Mesendoderm (in vitro differentiated cells): ENCODE results near the gene PAQR8.

ENCODE experiments used
- DNase-seq: peaks from one replicate; pipeline ENCODE4 v3.0.0; 2013
- H2AK5ac ChIP-seq: 2 replicates; pipeline ENCODE4 v1.6.1; 2013; ENCODE audit warnings: low read length, inconsistent platforms
- H2BK120ac ChIP-seq: 2 replicates; pipeline ENCODE4 v1.6.1; 2013; ENCODE audit warnings: low read depth, mild to moderate bottlenecking, low read length, moderate library complexity, mixed read lengths
- H2BK15ac ChIP-seq: replicated peaks from 2 replicates; pipeline ENCODE4 v1.6.1; 2013; ENCODE audit warnings: low read depth, mild to moderate bottlenecking, moderate library complexity
- H2BK5ac ChIP-seq: 2 replicates; pipeline ENCODE4 v1.6.1; 2013; ENCODE audit warnings: low read length, inconsistent platforms
- H3K18ac ChIP-seq: 2 replicates; pipeline ENCODE4 v1.6.1; 2013; ENCODE audit warnings: mild to moderate bottlenecking, low read length, mixed read lengths
- H3K23ac ChIP-seq: one replicate; pipeline ENCODE4 v1.6.1; 2013; ENCODE audit warnings: low read length
- H3K27ac ChIP-seq: 2 replicates; pipeline ENCODE4 v1.5.1; 2013; ENCODE audit warnings: low read depth, mild to moderate bottlenecking, inconsistent platforms, low read length, moderate library complexity
- H3K27me3 ChIP-seq: 2 replicates; pipeline ENCODE4 v1.6.1; 2013; ENCODE audit warnings: low read length, control low read depth, mild to moderate bottlenecking, inconsistent platforms; ENCODE audit not compliant: insufficient read depth, poor library complexity
- H3K36me3 ChIP-seq: 2 replicates; pipeline ENCODE4 v1.6.1; 2013; ENCODE audit warnings: low read length, inconsistent platforms; ENCODE audit not compliant: control insufficient read depth, insufficient read depth
- H3K4ac ChIP-seq: one replicate; pipeline ENCODE4 v1.6.1; 2013; ENCODE audit warnings: low read depth, mild to moderate bottlenecking, low read length, moderate library complexity
- H3K4me1 ChIP-seq: 2 replicates; pipeline ENCODE4 v1.6.1; 2013; ENCODE audit warnings: low read depth, low read length, inconsistent platforms; ENCODE audit not compliant: control insufficient read depth
- H3K4me2 ChIP-seq: 2 replicates; pipeline ENCODE4 v1.6.1; 2013; ENCODE audit warnings: low read length
- H3K4me3 ChIP-seq: 2 replicates; pipeline ENCODE4 v1.5.1; 2013; ENCODE audit warnings: mild to moderate bottlenecking, low read length
- H3K56ac ChIP-seq: one replicate; pipeline ENCODE4 v1.6.1; 2013; ENCODE audit warnings: low read length
- H3K79me1 ChIP-seq: 2 replicates; pipeline ENCODE4 v1.6.1; 2013; ENCODE audit warnings: low read length, inconsistent platforms
- H3K79me2 ChIP-seq: 2 replicates; pipeline ENCODE4 v1.6.1; 2013; ENCODE audit warnings: mild to moderate bottlenecking, low read length; ENCODE audit not compliant: control insufficient read depth, insufficient read depth
- H3K9ac ChIP-seq: 2 replicates; pipeline ENCODE4 v1.6.1; 2013; ENCODE audit warnings: low read length, inconsistent platforms
- H4K5ac ChIP-seq: one replicate; pipeline ENCODE4 v1.6.1; 2013; ENCODE audit warnings: low read length
- H4K8ac ChIP-seq: one replicate; pipeline ENCODE4 v1.6.1; 2013; ENCODE audit warnings: low read depth, mild to moderate bottlenecking, control low read depth, low read length, moderate library complexity
- WGBS: extraction: QIAGEN DNeasy Blood & Tissue Kit; methylation state at CpG from one replicate; pipeline ENCODE4 v1.1.7; 2013; ENCODE audit warnings: low lambda C conversion rate, missing lambda C conversion rate; ENCODE audit not compliant: insufficient coverage; ENCODE audit errors: extremely low coverage; 5-methylcytosine and 5-hydroxymethylcytosine counted together

Gene PAQR8

DNA sequence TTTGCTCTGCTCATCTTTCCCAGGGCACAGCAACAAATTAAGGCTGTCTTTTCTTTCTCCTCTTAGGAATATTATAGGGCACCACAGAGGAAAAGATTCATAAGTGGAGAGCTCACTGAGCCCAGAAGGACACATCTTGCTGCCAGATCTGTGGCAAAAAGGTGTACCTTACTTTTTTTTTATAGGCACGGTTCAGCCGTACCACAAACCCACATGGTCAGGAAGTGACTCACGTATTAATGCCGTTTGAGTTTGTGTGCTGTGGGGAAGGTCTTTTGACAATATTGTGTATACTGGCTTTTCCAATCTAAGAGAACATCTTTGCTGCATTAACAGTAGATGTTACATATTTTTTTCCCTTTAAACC lies 28.4 kb downstream of the PAQR8 start:
- no peak overlapping the region for H3K23ac ChIP-seq
- no peak overlapping the region for H4K8ac ChIP-seq
- H3K18ac ChIP-seq: no peak overlapping the region
- H3K4me1 ChIP-seq: no peaks in the 10 kb centered on the region
- no peak for DNase-seq
- H2BK120ac ChIP-seq: no peak overlapping the region
- no peaks in the 10 kb centered on the region for H3K27me3 ChIP-seq
- no peak overlapping the region for H3K56ac ChIP-seq
- no peak overlapping the region for H3K27ac ChIP-seq
- WGBS: no CpG with 5 or more reads among the region's 4 CpGs
- H2BK5ac ChIP-seq: no peak overlapping the region
- no peak overlapping the region for H2BK15ac ChIP-seq
- H3K9ac ChIP-seq: no peak overlapping the region
- no peak overlapping the region for H2AK5ac ChIP-seq
- H3K4me3 ChIP-seq: no peak overlapping the region
- H3K79me2 ChIP-seq: no peaks in the 10 kb centered on the region
- no peak overlapping the region for H4K5ac ChIP-seq
- no peaks in the 10 kb centered on the region for H3K79me1 ChIP-seq
- no peaks in the 10 kb centered on the region for H3K36me3 ChIP-seq
- no peak overlapping the region for H3K4me2 ChIP-seq
- H3K4ac ChIP-seq: no peak overlapping the region

DNA sequence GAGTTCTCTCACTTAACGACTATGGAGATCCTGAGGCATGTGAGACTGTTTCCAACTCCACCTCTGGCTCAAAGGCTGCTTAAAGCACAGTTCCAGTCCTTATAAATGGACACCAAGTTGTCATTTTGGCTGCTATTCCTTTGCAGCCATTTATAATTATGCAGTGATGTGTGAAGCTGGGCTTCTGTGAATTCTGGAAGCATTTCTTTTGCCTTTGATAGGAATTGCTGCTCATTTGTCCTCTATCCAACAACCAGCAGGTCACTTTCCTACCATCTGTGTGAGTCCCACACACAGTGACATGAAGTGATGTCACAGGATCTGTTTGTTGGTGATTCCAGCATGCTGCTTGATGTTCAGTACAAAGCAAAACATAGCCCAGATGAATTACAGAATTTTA lies 29.6 kb downstream of the PAQR8 start:
- Histone ChIP-seq H3K18ac (no peak overlapping the region), H3K4me2 (no peak overlapping the region), H3K27ac (no peak overlapping the region), H3K56ac (no peak overlapping the region), H3K9ac (no peak overlapping the region), H3K27me3 (no peaks in the 10 kb centered on the region), H3K79me2 (no peaks in the 10 kb centered on the region), H4K5ac (no peak overlapping the region), H3K79me1 (no peaks in the 10 kb centered on the region), H3K4me1 (no peaks in the 10 kb centered on the region), H2BK5ac (no peak overlapping the region), H2BK120ac (no peak overlapping the region), H2AK5ac (no peak overlapping the region), H4K8ac (no peak overlapping the region), H2BK15ac (no peak overlapping the region), H3K4ac (no peak overlapping the region), H3K36me3 (no peaks in the 10 kb centered on the region), H3K23ac (no peak overlapping the region), H3K4me3 (no peak overlapping the region)
- no CpG with 5 or more reads among the region's 1 CpG for WGBS
- no peak for DNase-seq

DNA sequence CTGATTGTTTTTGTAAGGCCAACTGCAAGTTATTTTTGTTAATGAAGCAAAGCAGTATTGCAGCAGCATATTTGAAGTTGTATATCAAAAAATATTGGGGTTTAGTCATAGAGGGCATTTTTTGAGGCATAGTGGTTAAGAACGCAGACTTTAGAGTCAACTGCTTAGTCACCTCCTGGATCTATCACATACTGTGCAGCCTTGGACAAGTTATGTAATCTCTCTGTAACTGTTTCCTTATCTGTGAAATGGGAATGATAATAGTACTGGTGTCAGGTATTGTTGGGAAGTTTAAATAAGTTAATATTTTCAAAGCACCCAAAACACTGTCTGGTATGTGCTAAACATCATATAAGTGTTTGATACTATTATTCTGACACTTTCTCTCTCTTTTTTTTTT lies 31.0 kb downstream of the PAQR8 start:
- Histone ChIP-seq H3K18ac (no peak overlapping the region), H4K5ac (no peak overlapping the region), H3K4me1 (no peaks in the 10 kb centered on the region), H2BK5ac (no peak overlapping the region), H3K9ac (no peak overlapping the region), H3K27ac (no peak overlapping the region), H3K79me2 (no peaks in the 10 kb centered on the region), H2BK120ac (no peak overlapping the region), H2AK5ac (no peak overlapping the region), H3K23ac (no peak overlapping the region), H3K4me3 (no peak overlapping the region), H3K79me1 (no peaks in the 10 kb centered on the region), H3K4me2 (no peak overlapping the region), H3K4ac (no peak overlapping the region), H3K27me3 (no peaks in the 10 kb centered on the region), H2BK15ac (no peak overlapping the region), H4K8ac (no peak overlapping the region), H3K36me3 (no peaks in the 10 kb centered on the region), H3K56ac (no peak overlapping the region)
- no CpG with 5 or more reads among the region's 1 CpG for WGBS
- DNase-seq: no peak

DNA sequence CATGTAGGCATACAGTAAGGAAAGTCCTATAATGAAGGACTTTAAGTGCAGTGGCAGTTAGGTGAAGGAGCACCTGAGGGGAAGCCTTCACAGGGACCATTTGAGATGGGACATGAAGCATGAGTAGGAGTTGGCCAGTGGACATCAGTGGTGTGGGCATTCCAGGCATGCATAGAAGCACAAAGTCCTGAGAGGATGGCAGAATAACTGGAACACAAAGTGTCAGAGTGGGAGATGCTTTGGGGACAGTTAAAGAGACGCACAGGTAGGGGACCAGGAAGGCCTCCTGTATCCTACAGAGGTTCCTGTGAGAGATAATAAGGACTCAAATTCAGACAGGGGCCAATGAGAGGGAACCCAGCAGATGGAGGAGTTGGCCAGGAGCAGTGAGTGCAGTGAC lies 31.8 kb downstream of the PAQR8 start:
- WGBS: no CpG with 5 or more reads among the region's 1 CpG
- H3K4me2 ChIP-seq: no peak overlapping the region

DNA sequence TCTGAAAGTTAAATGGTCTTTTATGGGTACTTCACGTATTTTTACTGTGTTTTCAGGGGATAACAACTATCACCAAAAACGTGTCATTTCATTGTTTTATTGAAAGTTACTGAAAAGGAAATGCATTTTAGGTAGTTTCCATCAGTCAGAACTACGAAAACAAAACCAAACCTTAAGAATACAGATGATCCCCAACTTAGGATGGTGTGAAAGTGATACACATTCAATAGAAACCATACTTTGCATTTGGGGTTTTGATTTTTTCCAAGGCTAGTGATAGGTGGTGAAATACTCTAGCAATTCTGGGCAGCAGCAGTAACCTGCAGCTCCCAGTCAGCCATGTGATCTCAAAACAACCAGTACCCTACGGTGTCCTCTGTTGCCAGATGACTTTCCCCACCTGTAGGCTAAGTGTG lies 32.3 kb downstream of the PAQR8 start:
- no peak overlapping the region for H3K23ac ChIP-seq
- H2BK5ac ChIP-seq: no peak overlapping the region
- H2BK15ac ChIP-seq: no peak overlapping the region
- no peak overlapping the region for H2AK5ac ChIP-seq
- no peak overlapping the region for H3K56ac ChIP-seq
- no peak overlapping the region for H4K8ac ChIP-seq
- WGBS: no CpG with 5 or more reads among the region's 4 CpGs
- H4K5ac ChIP-seq: no peak overlapping the region
- no peak overlapping the region for H3K18ac ChIP-seq
- no peak overlapping the region for H3K4ac ChIP-seq
- H3K9ac ChIP-seq: no peak overlapping the region
- no peaks in the 10 kb centered on the region for H3K79me1 ChIP-seq
- no peak overlapping the region for H3K4me3 ChIP-seq
- no peaks in the 10 kb centered on the region for H3K79me2 ChIP-seq
- H3K36me3 ChIP-seq: no peaks in the 10 kb centered on the region
- H3K4me2 ChIP-seq: no peak overlapping the region
- no peaks in the 10 kb centered on the region for H3K27me3 ChIP-seq
- no peaks in the 10 kb centered on the region for H3K4me1 ChIP-seq
- no peak overlapping the region for H2BK120ac ChIP-seq
- H3K27ac ChIP-seq: no peak overlapping the region
- no peak for DNase-seq

More for the DNA sequence above, 31.8 kb downstream of the PAQR8 start:
- H4K8ac ChIP-seq: no peak overlapping the region
- H2BK120ac ChIP-seq: no peak overlapping the region
- no peak overlapping the region for H2AK5ac ChIP-seq
- H3K79me1 ChIP-seq: no peaks in the 10 kb centered on the region
- H3K18ac ChIP-seq: no peak overlapping the region
- H2BK5ac ChIP-seq: no peak overlapping the region
- no peak overlapping the region for H3K9ac ChIP-seq
- DNase-seq: no peak
- no peak overlapping the region for H3K4ac ChIP-seq
- H4K5ac ChIP-seq: no peak overlapping the region
- H3K4me3 ChIP-seq: no peak overlapping the region
- no peak overlapping the region for H3K56ac ChIP-seq
- H3K79me2 ChIP-seq: no peaks in the 10 kb centered on the region
- H3K4me1 ChIP-seq: no peaks in the 10 kb centered on the region
- H3K27ac ChIP-seq: no peak overlapping the region
- H2BK15ac ChIP-seq: no peak overlapping the region
- H3K27me3 ChIP-seq: no peaks in the 10 kb centered on the region
- no peak overlapping the region for H3K23ac ChIP-seq
- no peaks in the 10 kb centered on the region for H3K36me3 ChIP-seq

DNA sequence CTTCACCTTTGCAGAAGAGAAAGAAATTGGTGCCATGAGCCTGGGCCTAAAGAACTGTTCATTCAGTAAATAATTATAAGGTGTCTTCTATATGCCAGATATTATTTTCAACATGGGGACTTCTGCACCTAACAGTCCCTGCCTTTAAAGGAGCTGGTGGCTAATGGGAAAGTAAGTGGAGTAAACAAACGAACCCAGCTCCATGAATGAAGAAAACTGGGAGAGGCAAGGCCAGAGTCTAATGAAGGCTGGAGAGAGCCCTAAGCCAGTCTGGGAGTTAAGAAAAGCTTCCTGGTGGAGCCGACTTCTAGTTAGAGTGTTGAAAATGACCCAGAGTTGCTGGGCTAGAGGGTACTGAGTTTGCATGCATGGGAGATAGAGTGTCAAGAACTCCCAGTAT lies 34.0 kb downstream of the PAQR8 start:
- WGBS: no CpG with 5 or more reads among the region's 2 CpGs
- Histone ChIP-seq H3K27ac (no peak overlapping the region), H3K79me2 (no peaks in the 10 kb centered on the region), H4K5ac (no peak overlapping the region), H2BK120ac (no peak overlapping the region), H3K18ac (no peak overlapping the region), H3K56ac (no peak overlapping the region), H3K4me3 (no peak overlapping the region), H3K79me1 (no peaks in the 10 kb centered on the region), H3K4me2 (no peak overlapping the region), H3K9ac (no peak overlapping the region), H3K27me3 (no peaks in the 10 kb centered on the region), H3K36me3 (no peaks in the 10 kb centered on the region), H3K23ac (no peak overlapping the region), H4K8ac (no peak overlapping the region), H3K4ac (no peak overlapping the region), H3K4me1 (no peaks in the 10 kb centered on the region), H2AK5ac (no peak overlapping the region), H2BK5ac (no peak overlapping the region), H2BK15ac (no peak overlapping the region)
- DNase-seq: no peak
